Measurements from ENCODE around the gene OR56A3.

OR56A3 gene

GRCh38 chr11:5992150-5992549 lies 50.1 kb downstream of the OR56A3 start:
- ATAC-seq: no peak
- TF ChIP-seq SNAI2 (CRISPR knock-in tag; IDR thresholded peaks at IDR 0.05): no peak
- TF ChIP-seq TOX (CRISPR knock-in tag; IDR thresholded peaks at IDR 0.05; ENCODE audit: borderline replicate concordance): no peak
- TF ChIP-seq CSRNP3 (CRISPR knock-in tag; IDR thresholded peaks at IDR 0.05): no peak
- no peak for TF ChIP-seq TCF4 (CRISPR knock-in tag; IDR thresholded peaks at IDR 0.05; ENCODE audit: borderline replicate concordance)
- no peak for TF ChIP-seq OSR1 (CRISPR knock-in tag; IDR thresholded peaks at IDR 0.05)
- TF ChIP-seq ARNTL (CRISPR knock-in tag; IDR thresholded peaks at IDR 0.05; ENCODE audit: borderline replicate concordance, low read depth): no peak
- TF ChIP-seq ZNF565 (CRISPR knock-in tag; conservative IDR thresholded peaks at IDR 0.05; ENCODE audit: low read depth): no peak
- TF ChIP-seq BACH2 (CRISPR knock-in tag; IDR thresholded peaks at IDR 0.05; ENCODE audit: borderline replicate concordance): no peak
- TF ChIP-seq ZC3H10 (CRISPR knock-in tag; IDR thresholded peaks at IDR 0.05): no peak
- no peak for TF ChIP-seq CSDC2 (CRISPR knock-in tag; IDR thresholded peaks at IDR 0.05)
- TF ChIP-seq GLIS3 (CRISPR knock-in tag; IDR thresholded peaks at IDR 0.05): no peak
- TF ChIP-seq ZNF70 (CRISPR knock-in tag; IDR thresholded peaks at IDR 0.05): no peak
- TF ChIP-seq ESRRG (CRISPR knock-in tag; IDR thresholded peaks at IDR 0.05): no peak
- TF ChIP-seq POU6F1 (CRISPR knock-in tag; IDR thresholded peaks at IDR 0.05; ENCODE audit: borderline replicate concordance, low read depth): no peak
- TF ChIP-seq ISL1 (CRISPR knock-in tag; IDR thresholded peaks at IDR 0.05): no peak
- no peak for TF ChIP-seq ZFP30 (CRISPR knock-in tag; IDR thresholded peaks at IDR 0.05)
- no peak for TF ChIP-seq TSHZ2 (CRISPR knock-in tag; IDR thresholded peaks at IDR 0.05)
- TF ChIP-seq PPARA (CRISPR knock-in tag; IDR thresholded peaks at IDR 0.05; ENCODE audit: borderline replicate concordance): no peak

GRCh38 chr11:5992604-5993251 lies 50.7 kb downstream of the OR56A3 start:
- peak; percentile 76 for ATAC-seq

GRCh38 chr11:5994791-5995190 lies 52.7 kb downstream of the OR56A3 start:
- no peak for ATAC-seq
- TF ChIP-seq ZFP30 (CRISPR knock-in tag; IDR thresholded peaks at IDR 0.05) (no peak), OSR1 (CRISPR knock-in tag; IDR thresholded peaks at IDR 0.05) (no peak), RARB (CRISPR knock-in tag; IDR thresholded peaks at IDR 0.05) (no peak), CSRNP3 (CRISPR knock-in tag; IDR thresholded peaks at IDR 0.05) (no peak), ZFP3 (CRISPR knock-in tag; IDR thresholded peaks at IDR 0.05) (no peak), ZC3H10 (CRISPR knock-in tag; IDR thresholded peaks at IDR 0.05) (no peak), TSHZ2 (CRISPR knock-in tag; IDR thresholded peaks at IDR 0.05) (no peak)

More at GRCh38 chr11:5992604-5993251, 50.7 kb downstream of the OR56A3 start:
- TF ChIP-seq ZC3H10 (CRISPR knock-in tag; IDR thresholded peaks at IDR 0.05) (no peak), TOX (CRISPR knock-in tag; IDR thresholded peaks at IDR 0.05; ENCODE audit: borderline replicate concordance) (no peak), PPARA (CRISPR knock-in tag; IDR thresholded peaks at IDR 0.05; ENCODE audit: borderline replicate concordance) (no peak), ESRRG (CRISPR knock-in tag; IDR thresholded peaks at IDR 0.05) (no peak)

All from SK-N-SH treated with all-trans-retinoic acid at 6 μM for 48 hours (cell line).